ENCODE results near the gene RGS19.

GRCh38 chr20:64062596-64063388 lies 16.5 kb downstream of the RGS19 start, which contains the start of gene TCEA2:
- peak; percentile 81 to 94 (median 93) for TF ChIP-seq POLR2A (IDR thresholded peaks at IDR 0.05)
- peak in 1 of 7 experiments; percentile 1 for TF ChIP-seq CTCF (IDR thresholded peaks at IDR 0.05)

Data from body of pancreas (tissue), 4 donors.